Measurements from ENCODE around the gene ARHGEF33.

Gene ARHGEF33

DNA sequence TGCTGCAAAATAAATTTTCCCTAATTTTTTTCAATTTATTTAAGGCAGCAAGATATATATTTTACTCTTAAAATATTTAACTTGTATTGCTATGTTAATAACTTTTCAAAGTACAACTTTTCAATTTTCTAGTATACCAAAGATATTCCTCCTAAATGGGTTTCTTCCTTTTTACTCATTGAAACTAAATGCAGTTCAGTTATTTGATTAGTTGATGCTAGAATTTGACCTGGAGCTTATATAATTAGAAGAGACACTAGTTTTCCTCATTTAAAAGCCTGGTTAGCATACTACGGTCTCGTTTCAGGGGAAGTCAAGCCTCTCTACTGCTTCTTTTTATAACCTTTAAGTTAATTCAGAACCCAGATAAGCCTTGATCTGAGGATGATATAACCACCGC is at the start of gene ARHGEF33:
Gene ARHGEF33, plus strand, starts transcription at position 301 of the 400 bp plus-strand sequence. CDS start 29,573 bp downstream, outside the sequence.
- H3K4me3 Mint-ChIP-seq, result no peak within 1 kb of the TSS
- ATAC-seq (no peak), DNase-seq (no peak)
- no peaks in the 10 kb centered on the region for H3K27me3 Mint-ChIP-seq
- no peaks in the 10 kb centered on the region for H3K9me3 Mint-ChIP-seq
- H3K4me1 Mint-ChIP-seq, result peaks cover 8% of the 10 kb centered on the region
- no peak within 1 kb of the TSS for H3K27ac Mint-ChIP-seq

DNA sequence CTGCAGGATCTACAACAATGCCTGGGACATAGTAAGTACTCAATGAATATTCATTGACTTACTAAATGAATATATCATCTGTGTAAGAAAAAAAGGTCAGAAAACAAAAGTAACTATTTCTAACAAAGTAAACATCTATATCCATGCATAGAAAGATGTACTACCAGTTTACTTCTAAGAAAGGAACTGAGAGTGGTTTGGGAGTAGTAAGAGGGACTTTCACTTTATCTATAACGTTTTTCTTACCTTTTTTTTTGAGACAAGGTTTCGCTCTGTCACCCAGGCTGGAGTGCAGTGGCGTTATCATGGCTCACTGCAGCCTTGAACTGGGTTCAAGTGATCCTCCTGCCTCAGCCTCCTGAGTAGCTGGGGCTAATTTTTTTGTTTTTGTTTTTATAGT is 39.6 kb upstream of the ARHGEF33 start:
- Mint-ChIP-seq H3K27ac (no peak overlapping the region), H3K27me3 (no peaks in the 10 kb centered on the region), H3K4me3 (no peak overlapping the region), H3K4me1 (no peaks in the 10 kb centered on the region), H3K9me3 (no peaks in the 10 kb centered on the region)
- no peak for ATAC-seq
- no peak for DNase-seq

DNA sequence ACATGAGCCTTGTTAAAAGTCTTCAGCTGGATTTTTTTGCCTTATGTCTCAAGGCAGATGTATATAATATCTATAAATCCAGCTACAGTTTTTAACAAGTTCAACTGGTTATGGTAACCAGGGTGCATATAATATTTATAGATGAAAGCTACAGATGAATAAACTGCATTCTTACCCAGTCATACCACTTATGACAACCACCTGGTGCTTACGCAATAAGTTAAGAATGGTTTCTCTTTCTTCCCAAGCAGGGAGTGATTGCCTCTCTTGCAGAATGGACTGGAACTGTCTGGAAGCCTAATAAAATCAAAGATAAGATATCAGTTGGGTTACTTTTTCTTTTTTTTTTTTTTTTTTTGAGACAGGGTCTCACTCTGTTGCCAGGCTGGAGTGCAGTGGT is 33.5 kb upstream of the ARHGEF33 start:
- no peak for ATAC-seq
- H3K4me3 Mint-ChIP-seq, result no peak overlapping the region
- H3K27me3 Mint-ChIP-seq, result no peaks in the 10 kb centered on the region
- no peak for DNase-seq
- H3K9me3 Mint-ChIP-seq, result no peaks in the 10 kb centered on the region
- no peaks in the 10 kb centered on the region for H3K4me1 Mint-ChIP-seq
- no peak overlapping the region for H3K27ac Mint-ChIP-seq

- H3K4me3 Mint-ChIP-seq, result no peak overlapping the region
- H3K4me1 Mint-ChIP-seq, result no peaks in the 10 kb centered on the region
- no peaks in the 10 kb centered on the region for H3K27me3 Mint-ChIP-seq
- ATAC-seq, result no peak
- H3K9me3 Mint-ChIP-seq, result no peaks in the 10 kb centered on the region
- DNase-seq, result no peak
- no peak overlapping the region for H3K27ac Mint-ChIP-seq
Measured at GRCh38 chr2:38862476-38862875, 27.2 kb upstream of the ARHGEF33 start.

DNA sequence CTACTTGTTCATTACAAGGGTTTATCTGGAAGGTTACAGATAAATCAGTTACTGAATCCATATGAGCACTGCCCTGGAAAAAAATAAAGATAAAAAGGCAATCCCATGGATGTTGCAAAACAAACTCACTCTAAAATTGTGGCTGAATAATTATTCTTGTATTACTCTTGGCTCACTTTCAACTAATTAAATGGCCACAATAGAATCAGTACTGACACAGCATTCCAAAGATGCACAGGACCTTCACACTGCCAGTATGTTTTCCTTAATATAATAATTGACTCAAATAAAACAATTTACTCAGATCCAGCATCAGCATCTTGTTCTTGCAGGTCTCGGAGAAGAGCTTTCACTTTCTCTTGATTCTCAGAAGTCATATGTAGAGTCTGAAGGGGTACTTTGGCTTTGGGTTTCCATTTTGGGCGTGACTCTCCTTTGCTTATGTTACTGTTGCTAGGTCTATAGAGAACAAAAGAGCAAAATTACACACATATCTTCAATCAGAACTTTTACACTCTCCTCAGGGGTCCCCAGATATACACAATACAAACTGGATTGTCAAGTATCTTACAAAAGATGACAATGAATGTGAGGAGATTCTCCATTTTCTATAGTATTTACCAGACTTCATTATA is 26.5 kb upstream of the ARHGEF33 start:
- ATAC-seq (no peak), DNase-seq (no peak)
- no peaks in the 10 kb centered on the region for H3K9me3 Mint-ChIP-seq
- no peaks in the 10 kb centered on the region for H3K4me1 Mint-ChIP-seq
- H3K27ac Mint-ChIP-seq, result no peak overlapping the region
- no peaks in the 10 kb centered on the region for H3K27me3 Mint-ChIP-seq
- no peak overlapping the region for H3K4me3 Mint-ChIP-seq

DNA sequence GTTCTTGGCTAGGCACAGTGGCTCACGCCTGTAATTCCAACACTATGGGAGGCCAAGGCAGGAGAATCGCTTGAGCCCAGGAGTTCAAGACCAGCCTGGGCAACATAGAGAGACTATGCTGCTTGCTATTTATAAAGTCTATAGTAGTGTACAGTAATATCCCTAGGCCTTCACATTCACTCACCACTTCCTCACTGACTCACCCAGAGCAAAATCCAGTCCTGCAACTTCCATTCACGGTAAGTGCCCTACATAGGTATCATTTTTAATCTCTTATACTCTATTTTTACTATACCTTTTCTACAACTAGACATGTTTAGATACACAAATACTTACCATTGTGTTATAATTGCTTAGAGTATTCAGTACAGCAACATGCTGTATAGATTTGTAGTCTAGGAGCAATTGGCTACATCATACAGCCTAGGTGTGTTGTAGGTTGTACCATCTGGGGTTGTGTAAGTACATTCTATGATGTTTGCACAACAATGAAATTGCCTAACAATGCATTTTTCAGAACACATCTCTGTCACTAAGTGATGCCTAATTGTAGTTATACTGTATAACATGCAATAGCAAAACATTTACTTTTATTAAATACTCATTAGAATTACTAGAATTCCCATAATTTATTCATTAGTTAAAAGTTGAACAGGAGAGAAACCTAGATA is 22.8 kb upstream of the ARHGEF33 start:
- Mint-ChIP-seq H3K4me3 (no peak overlapping the region), H3K27ac (no peak overlapping the region), H3K4me1 (no peaks in the 10 kb centered on the region), H3K27me3 (no peaks in the 10 kb centered on the region), H3K9me3 (peaks cover 8 to 10% of the 10 kb centered on the region in 2 donors)
- ATAC-seq (no peak), DNase-seq (no peak)

DNA sequence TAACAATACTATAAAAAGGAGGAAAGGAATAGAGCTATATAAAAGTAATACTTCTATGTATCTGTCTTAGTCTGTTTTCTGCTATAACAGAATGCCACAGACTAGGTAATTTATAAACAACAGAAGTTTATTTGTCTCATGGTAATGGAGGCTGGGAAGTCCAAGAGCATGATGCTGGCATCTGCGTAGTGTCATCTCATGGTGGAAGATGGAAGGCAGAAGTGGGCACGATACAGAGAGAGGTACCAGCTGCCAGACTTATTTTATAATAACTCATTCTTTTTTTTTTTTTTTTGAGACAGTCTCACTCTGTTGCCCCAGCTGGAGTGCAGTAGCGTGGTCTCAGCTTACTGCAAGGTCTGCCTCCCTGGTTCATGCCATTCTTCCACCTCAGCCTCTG is 18.2 kb upstream of the ARHGEF33 start:
- Mint-ChIP-seq H3K9me3 (peaks cover 17 to 18% of the 10 kb centered on the region in 2 donors), H3K4me3 (no peak overlapping the region), H3K27ac (no peak overlapping the region), H3K4me1 (peaks cover 30% of the 10 kb centered on the region), H3K27me3 (no peaks in the 10 kb centered on the region)
- no peak for DNase-seq
- ATAC-seq, result no peak

DNA sequence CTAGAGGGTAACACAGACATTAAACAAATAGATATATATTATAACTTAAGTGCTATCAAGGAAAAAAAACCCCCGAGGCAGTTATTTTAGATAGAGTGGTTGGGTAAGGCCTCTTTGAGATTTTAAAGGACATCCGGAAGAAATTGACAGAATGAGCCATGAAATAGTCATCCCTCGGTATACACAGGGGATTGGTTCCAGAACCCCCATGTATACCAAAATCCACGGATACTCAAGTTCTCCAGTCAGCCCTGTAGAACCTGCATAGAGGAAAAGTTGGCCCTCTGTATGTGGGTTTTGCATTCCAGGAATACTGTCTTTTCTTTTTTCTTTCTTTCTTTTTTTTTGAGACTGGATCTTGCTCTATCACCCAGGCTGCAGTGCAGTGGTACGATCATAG is 15.9 kb upstream of the ARHGEF33 start:
- Mint-ChIP-seq H3K4me3 (no peak overlapping the region), H3K9me3 (peaks cover 17 to 18% of the 10 kb centered on the region in 2 donors), H3K4me1 (peaks cover 34% of the 10 kb centered on the region), H3K27ac (no peak overlapping the region), H3K27me3 (no peaks in the 10 kb centered on the region)
- no peak for ATAC-seq
- no peak for DNase-seq

DNA sequence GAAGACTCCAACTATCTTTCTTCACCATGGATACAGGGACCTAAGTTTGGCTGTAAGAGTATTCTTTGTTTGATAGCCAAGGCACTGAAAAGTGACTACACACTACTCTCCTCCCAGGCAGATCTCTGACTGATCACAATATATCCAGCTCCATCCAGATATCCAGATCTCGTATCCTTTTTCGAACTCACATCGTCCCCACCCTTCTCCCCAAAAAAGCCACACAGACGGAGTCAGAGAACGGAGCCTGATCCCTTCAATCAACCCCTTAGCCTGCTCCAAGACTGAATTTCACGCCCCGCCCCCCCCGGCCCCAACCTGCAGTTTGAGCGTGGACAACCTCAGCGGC is 14.5 kb upstream of the ARHGEF33 start:
- H3K9me3 Mint-ChIP-seq, result peaks cover 13% of the 10 kb centered on the region in 2 donors
- peak overlapping the region; percentile 99 for H3K27ac Mint-ChIP-seq
- DNase-seq (no peak), ATAC-seq (peak; percentile 15)
- peaks cover 34% of the 10 kb centered on the region for H3K4me1 Mint-ChIP-seq
- peak overlapping the region; percentile 99 for H3K4me3 Mint-ChIP-seq
- H3K27me3 Mint-ChIP-seq, result no peaks in the 10 kb centered on the region

DNA sequence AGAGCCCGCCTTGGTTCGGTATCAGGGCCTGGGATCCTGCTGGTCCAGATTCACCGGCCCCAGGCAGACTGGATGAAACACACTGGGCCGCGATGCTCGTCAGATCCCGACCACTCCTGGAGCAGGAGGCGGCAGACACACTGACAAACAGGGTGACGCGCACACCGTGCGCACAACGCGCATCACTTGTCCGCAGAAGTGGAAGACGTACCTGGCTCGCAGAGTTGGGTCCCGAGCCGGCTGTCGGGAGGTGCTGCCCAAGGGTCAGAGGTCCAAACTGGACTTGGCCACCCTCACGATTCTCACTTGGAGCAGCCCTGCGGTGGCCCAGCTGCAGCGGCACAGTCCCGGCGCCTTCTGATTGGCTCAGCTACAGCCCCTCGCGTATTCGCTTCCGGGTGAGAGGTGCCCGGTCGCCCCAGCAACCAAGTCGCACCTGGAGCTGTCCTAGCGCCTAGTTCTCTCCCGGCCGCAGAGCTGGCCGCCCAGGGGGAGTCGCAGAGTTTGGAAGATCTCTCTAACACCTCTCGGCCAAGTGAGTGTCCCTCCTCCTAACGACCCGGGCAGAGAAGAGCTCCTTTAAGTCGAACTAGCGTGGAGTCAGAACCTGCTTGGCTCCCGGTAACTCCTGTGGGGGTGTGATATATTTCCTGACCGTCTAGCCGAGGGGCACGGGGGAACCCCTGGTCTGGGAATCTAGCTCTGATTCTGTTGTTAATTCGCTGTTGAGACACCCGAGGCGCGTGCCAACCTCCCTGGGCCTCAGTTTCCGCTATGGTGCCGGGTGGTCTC is 13.9 kb upstream of the ARHGEF33 start, which contains the start of the genes DHX57 and MORN2:
Gene DHX57, minus strand, starts transcription at position 359 of the 792 bp plus-strand sequence. CDS start 7,529 bp downstream, outside the sequence.
Gene MORN2, plus strand, starts transcription at position 401 of the 792 bp plus-strand sequence.
- Mint-ChIP-seq H3K27me3 (no peaks in the 10 kb centered on the region), H3K9me3 (peaks cover 11 to 12% of the 10 kb centered on the region in 2 donors), H3K27ac (peak within 1 kb of the TSS; percentile 99), H3K4me1 (peaks cover 34% of the 10 kb centered on the region), H3K4me3 (peak within 1 kb of the TSS; percentile 99)
- ATAC-seq (peak; percentile 99), DNase-seq (peak; percentile 73 to 82)

DNA sequence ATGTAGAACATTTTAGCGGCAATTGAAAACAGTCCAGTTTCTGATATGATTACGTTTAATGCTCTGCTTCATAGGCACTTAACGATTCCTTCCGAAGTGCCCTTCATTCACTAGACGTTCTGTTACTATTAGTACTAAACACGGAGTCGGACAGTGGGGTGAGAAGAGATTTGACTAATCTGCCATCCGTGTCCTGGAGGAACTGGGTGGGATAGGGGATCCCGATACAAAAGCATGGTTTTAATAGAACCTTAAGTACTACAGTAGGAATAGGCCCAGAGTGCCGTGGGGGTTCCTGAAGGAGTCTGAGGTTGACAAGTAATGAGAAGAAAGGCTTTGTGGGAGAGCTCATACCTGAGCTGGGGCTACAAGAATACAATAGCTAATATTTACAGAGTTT is 13.3 kb upstream of the ARHGEF33 start:
- ATAC-seq (no peak), DNase-seq (no peak)
- Mint-ChIP-seq H3K4me1 (peaks cover 34% of the 10 kb centered on the region), H3K4me3 (peak overlapping the region; percentile 99), H3K9me3 (peaks cover 10 to 11% of the 10 kb centered on the region in 2 donors), H3K27me3 (no peaks in the 10 kb centered on the region), H3K27ac (peak overlapping the region; percentile 99)

GRCh38 chr2:38886063-38886462 is 3.6 kb upstream of the ARHGEF33 start:
- ATAC-seq (no peak), DNase-seq (no peak)
- Mint-ChIP-seq H3K27me3 (no peaks in the 10 kb centered on the region), H3K4me3 (no peak overlapping the region), H3K9me3 (no peaks in the 10 kb centered on the region), H3K27ac (no peak overlapping the region), H3K4me1 (no peaks in the 10 kb centered on the region)

DNA sequence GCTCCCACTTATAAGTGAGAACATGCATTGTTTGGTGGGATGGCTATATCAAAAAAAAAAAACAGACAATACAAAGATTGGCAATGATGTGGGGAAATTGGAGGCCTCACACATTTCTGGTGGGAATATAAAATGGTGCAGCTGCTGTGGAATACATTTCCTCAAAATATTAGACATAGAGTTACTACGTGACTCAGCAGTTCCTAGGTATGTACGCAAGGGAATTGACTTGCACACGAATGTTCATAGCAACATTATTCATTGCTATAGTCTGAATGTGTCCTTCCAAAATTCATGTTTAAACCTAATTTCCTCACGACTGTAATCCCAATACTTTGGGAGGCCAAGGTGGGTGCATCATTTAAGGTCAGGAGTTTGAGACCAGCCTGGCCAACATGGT is 2.3 kb upstream of the ARHGEF33 start:
- no peaks in the 10 kb centered on the region for H3K4me1 Mint-ChIP-seq
- no peaks in the 10 kb centered on the region for H3K27me3 Mint-ChIP-seq
- H3K9me3 Mint-ChIP-seq, result no peaks in the 10 kb centered on the region
- peak overlapping the region in 1 of 2 donors; percentile 9 for H3K27ac Mint-ChIP-seq
- ATAC-seq, result no peak
- H3K4me3 Mint-ChIP-seq, result no peak overlapping the region
- no peak for DNase-seq

- DNase-seq (no peak), ATAC-seq (no peak)
- H3K27ac Mint-ChIP-seq, result no peak overlapping the region
- no peaks in the 10 kb centered on the region for H3K9me3 Mint-ChIP-seq
- H3K4me1 Mint-ChIP-seq, result peaks cover 6% of the 10 kb centered on the region
- no peak overlapping the region for H3K4me3 Mint-ChIP-seq
- no peaks in the 10 kb centered on the region for H3K27me3 Mint-ChIP-seq
Measured at GRCh38 chr2:38887902-38888554, 1.6 kb upstream of the ARHGEF33 start.

DNA sequence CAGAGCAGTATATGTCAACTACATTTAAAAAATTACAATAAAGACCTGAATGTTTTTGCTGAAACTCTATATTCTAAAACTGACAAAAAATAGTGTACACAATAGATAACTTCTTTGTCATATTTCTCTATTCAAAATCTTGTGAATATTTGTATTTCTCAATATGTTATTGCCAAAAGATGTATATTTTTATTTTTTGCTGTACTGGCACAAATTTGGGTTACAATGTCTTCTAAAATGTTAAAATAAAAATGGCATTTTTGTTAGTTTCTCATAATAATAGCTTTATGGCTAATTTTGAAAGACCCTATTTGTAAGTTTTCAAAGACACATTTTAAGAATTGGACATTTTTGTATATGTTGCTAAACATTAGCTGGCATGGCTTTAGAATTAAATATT is 630 bp upstream of the ARHGEF33 start:
- ATAC-seq, result no peak
- H3K27ac Mint-ChIP-seq, result no peak overlapping the region
- DNase-seq, result no peak
- peaks cover 8% of the 10 kb centered on the region for H3K4me1 Mint-ChIP-seq
- H3K9me3 Mint-ChIP-seq, result no peaks in the 10 kb centered on the region
- no peak overlapping the region for H3K4me3 Mint-ChIP-seq
- H3K27me3 Mint-ChIP-seq, result no peaks in the 10 kb centered on the region
